SH-SY5Y (cell line): ENCODE data around the gene KNSTRN.

Experiments
- GATA2 ChIP-seq: IDR thresholded peaks from 2 replicates; pipeline ENCODE4 v1.6.1; 2011; ENCODE audit warnings: mild to moderate bottlenecking, low read depth, low read length
- GATA3 ChIP-seq: IDR thresholded peaks from 2 replicates; pipeline ENCODE4 v1.6.1; 2011; ENCODE audit warnings: low read depth, mild to moderate bottlenecking, low read length, moderate library complexity

GRCh38 chr15:40429068-40429710, 46.7 kb downstream of the KNSTRN start:
- TF ChIP-seq GATA3 (no peak), GATA2 (no peak)
